ENCODE results near the gene SART1. TPM values are rescaled to one million over a fixed set of nuclear protein-coding genes. Genes with fewer than 3 reads are reported as not detected.

SART1 gene
- total RNA-seq, 1 donor from 2014 or later, result 36.5 TPM

GRCh38 chr11:65978391-65979238 is 17.1 kb downstream of the SART1 start:
- H3K4me1 ChIP-seq (ENCODE audit: insufficient read depth, low read length), result no peaks in the 10 kb centered on the region
- no peak for DNase-seq (ENCODE audit: low read depth)
- FAIRE-seq, result no peak
- no peak overlapping the region for H3K27ac ChIP-seq (ENCODE audit: low read depth, low read length)
- H3K9ac ChIP-seq (ENCODE audit: low read length), result no peak overlapping the region
- no peak overlapping the region for H2AFZ ChIP-seq (ENCODE audit: low read depth, low read length)
- no peak for TF ChIP-seq EZH2 (IDR thresholded peaks at IDR 0.05; ENCODE audit: insufficient read depth, low read length)
- no peak for TF ChIP-seq CTCF (IDR thresholded peaks at IDR 0.05; ENCODE audit: insufficient read depth, low read depth, low read length)
- H4K20me1 ChIP-seq (ENCODE audit: insufficient read depth, low read length), result peaks cover 7% of the 10 kb centered on the region
- H3K36me3 Mint-ChIP-seq (ENCODE audit: low read depth, unreplicated experiment), result peaks cover 10% of the 10 kb centered on the region
- H3K27me3 ChIP-seq (ENCODE audit: insufficient read depth, low read length), result no peaks in the 10 kb centered on the region
- H3K79me2 ChIP-seq (ENCODE audit: insufficient read depth, low read length), result no peaks in the 10 kb centered on the region
- no peaks in the 10 kb centered on the region for H3K27me3 Mint-ChIP-seq (ENCODE audit: low read depth, unreplicated experiment)
- H3K36me3 ChIP-seq (ENCODE audit: insufficient read depth, low read length), result peaks cover 3% of the 10 kb centered on the region
- no peak overlapping the region for H3K4me3 Mint-ChIP-seq (ENCODE audit: unreplicated experiment)
- H3K4me2 ChIP-seq (ENCODE audit: low read length), result no peak overlapping the region
- no peaks in the 10 kb centered on the region for H3K9me3 Mint-ChIP-seq (ENCODE audit: unreplicated experiment)
- H3K9me3 ChIP-seq (ENCODE audit: insufficient read depth, low read depth, low read length), result no peaks in the 10 kb centered on the region
- H3K27ac Mint-ChIP-seq (ENCODE audit: unreplicated experiment), result no peak overlapping the region
- no peaks in the 10 kb centered on the region for H3K4me1 Mint-ChIP-seq (ENCODE audit: low read depth, unreplicated experiment)
- no peak overlapping the region for H3K4me3 ChIP-seq (ENCODE audit: insufficient read depth, low read depth, low read length)

GRCh38 chr11:65979261-65979759 is 17.8 kb downstream of the SART1 start:
- H3K4me3 ChIP-seq (ENCODE audit: insufficient read depth, low read depth, low read length), result no peak overlapping the region
- H3K79me2 ChIP-seq (ENCODE audit: insufficient read depth, low read length), result no peaks in the 10 kb centered on the region
- H3K4me1 ChIP-seq (ENCODE audit: insufficient read depth, low read length), result no peaks in the 10 kb centered on the region
- H3K27ac ChIP-seq (ENCODE audit: low read depth, low read length), result no peak overlapping the region
- TF ChIP-seq EZH2 (IDR thresholded peaks at IDR 0.05; ENCODE audit: insufficient read depth, low read length), result no peak
- TF ChIP-seq CTCF (IDR thresholded peaks at IDR 0.05; ENCODE audit: insufficient read depth, low read depth, low read length), result no peak
- Mint-ChIP-seq H3K27me3 (ENCODE audit: low read depth, unreplicated experiment) (no peaks in the 10 kb centered on the region), H3K4me1 (ENCODE audit: low read depth, unreplicated experiment) (no peaks in the 10 kb centered on the region), H3K27ac (ENCODE audit: unreplicated experiment) (no peak overlapping the region), H3K9me3 (ENCODE audit: unreplicated experiment) (no peaks in the 10 kb centered on the region), H3K36me3 (ENCODE audit: low read depth, unreplicated experiment) (peaks cover 10% of the 10 kb centered on the region), H3K4me3 (ENCODE audit: unreplicated experiment) (no peak overlapping the region)
- H3K9me3 ChIP-seq (ENCODE audit: insufficient read depth, low read depth, low read length), result no peaks in the 10 kb centered on the region
- no peak overlapping the region for H3K9ac ChIP-seq (ENCODE audit: low read length)
- no peaks in the 10 kb centered on the region for H3K36me3 ChIP-seq (ENCODE audit: insufficient read depth, low read length)
- peaks cover 7% of the 10 kb centered on the region for H4K20me1 ChIP-seq (ENCODE audit: insufficient read depth, low read length)
- H3K27me3 ChIP-seq (ENCODE audit: insufficient read depth, low read length), result no peaks in the 10 kb centered on the region
- no peak overlapping the region for H2AFZ ChIP-seq (ENCODE audit: low read depth, low read length)
- DNase-seq (ENCODE audit: low read depth) (no peak), FAIRE-seq (no peak)
- no peak overlapping the region for H3K4me2 ChIP-seq (ENCODE audit: low read length)
